Measurements from ENCODE around the gene EML2. TPM values are rescaled to one million over a fixed set of nuclear protein-coding genes. Genes with fewer than 3 reads are reported as not detected.

EML2 gene
- total RNA-seq, 1 donor from 2014 or later: 27.1 TPM

DNA sequence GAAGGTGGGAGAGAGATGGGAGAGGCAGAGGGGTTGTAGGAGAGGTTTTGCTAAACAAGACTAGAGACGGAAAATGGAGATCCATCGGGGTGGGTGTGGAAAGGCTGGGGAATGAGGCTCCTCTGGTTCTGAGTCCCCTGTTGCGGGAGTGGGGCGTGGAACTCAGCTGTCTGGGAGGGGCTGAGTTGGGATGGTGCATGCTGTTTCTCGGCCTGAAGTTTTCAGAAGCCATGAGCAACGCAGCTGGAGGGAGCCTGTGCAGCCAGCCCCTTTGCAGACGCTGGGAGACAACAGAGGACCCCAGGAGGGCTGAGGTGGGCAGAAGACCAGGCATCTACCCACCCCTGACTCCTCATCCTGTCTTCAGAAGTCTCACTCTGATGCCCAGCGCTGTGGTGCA lies 21.4 kb upstream of the EML2 start:
- H3K36me3 Mint-ChIP-seq (ENCODE audit: unreplicated experiment): no peaks in the 10 kb centered on the region
- peaks cover 22% of the 10 kb centered on the region for H3K27me3 Mint-ChIP-seq (ENCODE audit: unreplicated experiment)
- no peaks in the 10 kb centered on the region for H3K9me3 Mint-ChIP-seq (ENCODE audit: unreplicated experiment)
- TF ChIP-seq, protein P1, sequence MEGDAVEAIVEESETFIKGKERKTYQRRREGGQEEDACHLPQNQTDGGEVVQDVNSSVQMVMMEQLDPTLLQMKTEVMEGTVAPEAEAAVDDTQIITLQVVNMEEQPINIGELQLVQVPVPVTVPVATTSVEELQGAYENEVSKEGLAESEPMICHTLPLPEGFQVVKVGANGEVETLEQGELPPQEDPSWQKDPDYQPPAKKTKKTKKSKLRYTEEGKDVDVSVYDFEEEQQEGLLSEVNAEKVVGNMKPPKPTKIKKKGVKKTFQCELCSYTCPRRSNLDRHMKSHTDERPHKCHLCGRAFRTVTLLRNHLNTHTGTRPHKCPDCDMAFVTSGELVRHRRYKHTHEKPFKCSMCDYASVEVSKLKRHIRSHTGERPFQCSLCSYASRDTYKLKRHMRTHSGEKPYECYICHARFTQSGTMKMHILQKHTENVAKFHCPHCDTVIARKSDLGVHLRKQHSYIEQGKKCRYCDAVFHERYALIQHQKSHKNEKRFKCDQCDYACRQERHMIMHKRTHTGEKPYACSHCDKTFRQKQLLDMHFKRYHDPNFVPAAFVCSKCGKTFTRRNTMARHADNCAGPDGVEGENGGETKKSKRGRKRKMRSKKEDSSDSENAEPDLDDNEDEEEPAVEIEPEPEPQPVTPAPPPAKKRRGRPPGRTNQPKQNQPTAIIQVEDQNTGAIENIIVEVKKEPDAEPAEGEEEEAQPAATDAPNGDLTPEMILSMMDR (IDR thresholded peaks at IDR 0.05): no peak
- H3K4me1 Mint-ChIP-seq (ENCODE audit: unreplicated experiment): peaks cover 3% of the 10 kb centered on the region
- no peak for DNase-seq (ENCODE audit: extremely low spot score, unreplicated experiment)
- no peak overlapping the region for H3K27ac Mint-ChIP-seq (ENCODE audit: unreplicated experiment)
- H3K4me3 Mint-ChIP-seq (ENCODE audit: unreplicated experiment): no peak overlapping the region

- peaks cover 17% of the 10 kb centered on the region for H3K27me3 Mint-ChIP-seq (ENCODE audit: unreplicated experiment)
- H3K4me1 Mint-ChIP-seq (ENCODE audit: unreplicated experiment): peaks cover 3% of the 10 kb centered on the region
- H3K27ac Mint-ChIP-seq (ENCODE audit: unreplicated experiment): no peak overlapping the region
These were observed 20.0 kb upstream of the EML2 start for GRCh38 chr19:45659096-45659729.

GRCh38 chr19:45657520-45658167 lies 18.4 kb upstream of the EML2 start:
- no peaks in the 10 kb centered on the region for H3K9me3 Mint-ChIP-seq (ENCODE audit: unreplicated experiment)
- TF ChIP-seq, protein P1 (IDR thresholded peaks at IDR 0.05): no peak
- no peaks in the 10 kb centered on the region for H3K36me3 Mint-ChIP-seq (ENCODE audit: unreplicated experiment)
- H3K4me1 Mint-ChIP-seq (ENCODE audit: unreplicated experiment): peaks cover 3% of the 10 kb centered on the region
- no peak overlapping the region for H3K27ac Mint-ChIP-seq (ENCODE audit: unreplicated experiment)
- H3K4me3 Mint-ChIP-seq (ENCODE audit: unreplicated experiment): no peak overlapping the region
- H3K27me3 Mint-ChIP-seq (ENCODE audit: unreplicated experiment): peaks cover 17% of the 10 kb centered on the region
- DNase-seq (ENCODE audit: extremely low spot score, unreplicated experiment): no peak

More at GRCh38 chr19:45659096-45659729, 20.0 kb upstream of the EML2 start:
- TF ChIP-seq, protein P1 (IDR thresholded peaks at IDR 0.05): no peak
- DNase-seq (ENCODE audit: extremely low spot score, unreplicated experiment): no peak
- H3K36me3 Mint-ChIP-seq (ENCODE audit: unreplicated experiment): no peaks in the 10 kb centered on the region
- H3K4me3 Mint-ChIP-seq (ENCODE audit: unreplicated experiment): no peak overlapping the region
- H3K9me3 Mint-ChIP-seq (ENCODE audit: unreplicated experiment): no peaks in the 10 kb centered on the region

DNA sequence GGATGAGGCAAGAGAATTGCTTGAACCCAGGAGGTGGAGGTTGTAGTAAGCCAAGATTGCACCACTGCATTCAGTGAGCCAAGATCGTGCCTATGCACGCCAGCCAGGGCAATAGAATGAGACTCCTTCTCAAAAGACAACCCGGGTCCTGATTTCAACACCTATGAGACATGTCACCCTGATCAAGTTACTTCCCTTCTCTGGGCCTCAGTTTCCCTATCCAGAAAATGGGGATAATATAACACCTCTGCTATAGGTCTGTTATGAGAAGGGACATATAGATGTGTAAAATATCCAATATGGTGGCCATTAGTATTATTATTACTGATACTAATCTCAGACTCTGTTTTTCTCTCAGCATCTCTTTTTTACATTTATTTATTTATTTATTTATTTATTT lies 15.9 kb upstream of the EML2 start:
- Mint-ChIP-seq H3K36me3 (ENCODE audit: unreplicated experiment) (no peaks in the 10 kb centered on the region), H3K4me3 (ENCODE audit: unreplicated experiment) (no peak overlapping the region), H3K4me1 (ENCODE audit: unreplicated experiment) (peaks cover 3% of the 10 kb centered on the region), H3K27ac (ENCODE audit: unreplicated experiment) (no peak overlapping the region), H3K9me3 (ENCODE audit: unreplicated experiment) (no peaks in the 10 kb centered on the region), H3K27me3 (ENCODE audit: unreplicated experiment) (peaks cover 11% of the 10 kb centered on the region)
- TF ChIP-seq, protein P1 (IDR thresholded peaks at IDR 0.05): no peak
- DNase-seq (ENCODE audit: extremely low spot score, unreplicated experiment): no peak

DNA sequence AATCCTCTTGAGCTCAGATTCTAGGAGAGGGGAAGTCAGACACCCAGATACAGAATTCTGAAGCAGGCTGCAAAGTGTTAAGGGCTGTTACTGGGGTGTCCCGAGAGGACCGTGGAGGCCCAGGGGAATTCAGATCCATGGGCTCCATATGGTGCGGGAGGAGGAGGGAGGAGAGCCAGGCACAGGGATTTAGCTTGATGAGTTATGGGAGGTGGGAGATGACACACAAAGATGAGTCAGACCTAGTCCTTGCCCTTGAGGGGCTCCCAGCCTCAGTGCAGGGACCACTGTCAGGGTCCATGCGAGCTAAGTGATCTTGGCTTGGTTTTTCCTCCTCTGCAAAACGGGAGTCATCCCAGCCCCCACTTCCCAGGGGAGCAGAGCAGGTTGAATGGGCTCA lies 14.4 kb upstream of the EML2 start:
- TF ChIP-seq, protein P1 (IDR thresholded peaks at IDR 0.05): no peak
- Mint-ChIP-seq H3K36me3 (ENCODE audit: unreplicated experiment) (no peaks in the 10 kb centered on the region), H3K4me3 (ENCODE audit: unreplicated experiment) (no peak overlapping the region), H3K27me3 (ENCODE audit: unreplicated experiment) (peaks cover under 1% of the 10 kb centered on the region), H3K27ac (ENCODE audit: unreplicated experiment) (no peak overlapping the region), H3K4me1 (ENCODE audit: unreplicated experiment) (peaks cover under 1% of the 10 kb centered on the region), H3K9me3 (ENCODE audit: unreplicated experiment) (no peaks in the 10 kb centered on the region)
- DNase-seq (ENCODE audit: extremely low spot score, unreplicated experiment): no peak
